Neural cell (in vitro differentiated cells): ENCODE measurements around the gene ATG14.

Experiments used
- CTCF ChIP-seq: fragments of 450-650 bp; IDR thresholded peaks from 2 replicates; pipeline ENCODE4 v1.5.1; 2014; ENCODE audit warnings: antibody characterized with exemption, mild to moderate bottlenecking, moderate library complexity; ENCODE audit not compliant: poor library complexity, severe bottlenecking
- EP300 ChIP-seq: fragments of 450-650 bp; conservative IDR thresholded peaks from 2 replicates; pipeline ENCODE4 v1.6.1; 2014; ENCODE audit warnings: antibody characterized with exemption, mild to moderate bottlenecking, moderate library complexity; ENCODE audit not compliant: poor library complexity, severe bottlenecking
- EZH2 ChIP-seq: fragments of 200-600, 300-800 bp; shearing (Covaris generic), sonication (generic); IDR thresholded peaks from 2 replicates; pipeline ENCODE4 v1.6.1; 2014; ENCODE audit warnings: antibody characterized with exemption, low read length, borderline replicate concordance, mild to moderate bottlenecking; ENCODE audit not compliant: insufficient read depth, poor library complexity, severe bottlenecking
- POLR2AphosphoS5 ChIP-seq: IDR thresholded peaks from 2 replicates; pipeline ENCODE4 v1.6.1; 2012
- RAD21 ChIP-seq: fragments of 450-650 bp; conservative IDR thresholded peaks from 2 replicates; pipeline ENCODE4 v1.6.1; 2014; ENCODE audit warnings: antibody characterized with exemption, mild to moderate bottlenecking, moderate library complexity
- REST ChIP-seq: IDR thresholded peaks from 2 replicates; pipeline ENCODE4 v1.6.1; 2012; ENCODE audit warnings: borderline replicate concordance

GRCh38 chr14:55361190-55361589 is 50.4 kb downstream of the ATG14 start:
- no peak for TF ChIP-seq CTCF
- no peak for TF ChIP-seq REST
- no peak for TF ChIP-seq EP300
- no peak for TF ChIP-seq POLR2AphosphoS5
- TF ChIP-seq RAD21: no peak
- no peak for TF ChIP-seq EZH2
